Measurements from ENCODE around the gene TCAP.

- TF ChIP-seq CTCF (IDR thresholded peaks at IDR 0.05; ENCODE audit: low read depth, low read length) (no peak), EZH2phosphoT487 (IDR thresholded peaks at IDR 0.05; ENCODE audit: low read depth) (no peak)
These were observed 10.0 kb upstream of the TCAP start for GRCh38 chr17:39655105-39655504.

Data from OCI-LY3 (cell line).